NCI-H526 treated with DMSO at 0.1 percent for 48 hours (cell line): ENCODE results near the gene ANKRD13A.
A peak's percentile ranks its signal among the peaks of the same experiment; 100 is the strongest.
"Not testable (repeated sequence)": the region's sequence is repeated elsewhere in the genome, so short reads cannot be mapped to it uniquely, and the experiment has no call there.

ENCODE experiments used
- DNase-seq: peaks from one replicate; lab custom pipeline; 2025; lab: John Stamatoyannopoulos, UW

ANKRD13A gene

DNA sequence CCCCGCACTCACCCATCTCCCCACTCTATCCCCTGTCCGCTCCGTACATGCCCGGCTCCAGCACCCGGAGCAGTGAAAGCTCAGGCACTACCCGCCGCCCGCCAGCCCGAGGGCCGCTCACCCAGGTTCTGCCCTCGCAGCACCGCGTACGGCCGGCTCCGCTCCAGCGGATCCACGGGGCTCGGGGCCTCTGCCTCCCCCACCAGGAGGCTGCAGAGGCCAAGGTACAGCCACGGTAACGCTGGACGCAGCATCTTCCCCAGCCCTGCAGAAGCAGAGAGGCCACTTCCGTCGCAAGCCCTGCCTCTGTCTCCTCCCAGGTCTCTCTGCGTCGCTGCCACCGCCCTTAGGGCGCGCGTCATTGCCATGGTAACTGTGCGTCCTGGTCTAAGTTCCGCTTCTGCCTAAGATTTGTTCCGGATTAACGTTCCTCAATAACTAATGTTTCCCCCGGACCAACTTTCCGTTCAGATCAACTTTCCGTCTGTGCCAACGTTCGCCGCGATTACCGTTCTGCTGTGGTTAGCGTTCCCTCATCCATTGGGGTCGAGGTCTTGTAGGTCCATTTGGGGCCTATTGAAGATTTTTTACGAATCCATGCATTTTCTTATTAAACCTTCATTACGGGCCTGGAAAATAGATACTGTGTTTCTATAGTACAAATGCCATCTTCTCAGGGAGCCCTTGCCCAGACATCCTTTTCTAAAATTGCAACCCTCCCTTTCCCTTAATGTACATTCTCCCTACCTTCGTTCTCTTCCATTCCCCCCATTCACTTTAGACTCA, 49.2 kb downstream of the ANKRD13A start, which contains the start of gene C12orf76:
C12orf76 (minus strand) TSS at position 281 of the 786 bp plus-strand sequence; CDS start at position 254, 27 bp downstream.
- DNase-seq, result peak; percentile 89

DNA sequence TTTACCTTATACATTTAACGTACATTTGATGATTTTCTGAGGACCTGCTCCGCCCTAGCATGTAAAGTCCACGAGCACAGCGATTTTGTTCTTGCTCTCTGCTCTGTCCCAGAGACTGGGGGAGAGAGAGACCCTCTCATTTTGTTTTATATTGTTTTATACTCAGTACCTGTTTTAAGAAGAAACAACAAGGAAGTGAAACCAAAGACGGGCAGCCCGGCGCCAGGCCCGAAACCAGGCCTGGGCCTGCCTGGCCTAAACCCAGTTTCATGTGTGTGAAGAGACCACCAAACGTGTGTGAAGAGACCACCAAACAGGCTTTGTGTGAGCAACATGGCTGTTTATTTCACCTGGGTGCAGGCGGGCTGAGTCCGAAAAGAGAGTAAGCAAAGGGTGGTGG, 49.8 kb downstream of the ANKRD13A start:
- DNase-seq, result not testable (repeated sequence)

DNA sequence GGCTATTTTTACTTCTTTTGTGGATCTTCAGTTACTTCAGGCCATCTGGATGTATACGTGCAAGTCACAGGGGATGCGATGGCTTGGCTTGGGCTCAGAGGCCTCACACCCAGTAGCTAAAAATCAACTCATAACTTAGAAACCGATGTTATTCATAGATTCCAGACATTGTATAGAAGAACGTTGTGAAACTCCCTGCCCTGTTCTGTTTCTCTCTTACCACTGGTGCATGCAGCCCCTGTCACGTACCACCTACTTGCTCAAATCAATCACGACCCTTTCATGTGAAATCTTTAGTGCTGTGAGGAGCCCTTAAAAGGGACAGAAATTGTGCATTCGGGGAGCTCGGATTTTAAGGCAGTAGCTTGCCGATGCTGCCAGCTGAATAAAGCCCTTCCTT, 50.4 kb downstream of the ANKRD13A start:
- DNase-seq, result not testable (repeated sequence)

DNA sequence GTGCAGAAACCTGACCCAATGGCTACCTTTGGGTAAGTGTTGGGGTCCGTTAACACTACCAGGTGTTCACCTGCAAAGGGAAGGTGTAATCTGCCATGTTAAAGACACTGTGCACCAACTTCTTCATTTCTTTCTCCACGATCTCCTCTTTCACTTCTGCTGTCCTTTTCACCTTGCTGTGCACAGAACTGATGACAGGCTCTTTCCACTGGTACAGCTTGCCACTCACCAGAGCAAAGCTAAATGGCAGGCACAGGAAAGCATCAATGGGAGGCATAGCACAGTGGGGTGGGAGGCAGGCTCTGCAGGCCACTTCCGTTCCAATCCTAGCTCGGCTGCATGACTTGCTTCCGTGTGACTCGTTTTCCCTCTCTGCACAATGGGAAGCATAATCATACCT, 51.7 kb downstream of the ANKRD13A start:
- no peak for DNase-seq

DNA sequence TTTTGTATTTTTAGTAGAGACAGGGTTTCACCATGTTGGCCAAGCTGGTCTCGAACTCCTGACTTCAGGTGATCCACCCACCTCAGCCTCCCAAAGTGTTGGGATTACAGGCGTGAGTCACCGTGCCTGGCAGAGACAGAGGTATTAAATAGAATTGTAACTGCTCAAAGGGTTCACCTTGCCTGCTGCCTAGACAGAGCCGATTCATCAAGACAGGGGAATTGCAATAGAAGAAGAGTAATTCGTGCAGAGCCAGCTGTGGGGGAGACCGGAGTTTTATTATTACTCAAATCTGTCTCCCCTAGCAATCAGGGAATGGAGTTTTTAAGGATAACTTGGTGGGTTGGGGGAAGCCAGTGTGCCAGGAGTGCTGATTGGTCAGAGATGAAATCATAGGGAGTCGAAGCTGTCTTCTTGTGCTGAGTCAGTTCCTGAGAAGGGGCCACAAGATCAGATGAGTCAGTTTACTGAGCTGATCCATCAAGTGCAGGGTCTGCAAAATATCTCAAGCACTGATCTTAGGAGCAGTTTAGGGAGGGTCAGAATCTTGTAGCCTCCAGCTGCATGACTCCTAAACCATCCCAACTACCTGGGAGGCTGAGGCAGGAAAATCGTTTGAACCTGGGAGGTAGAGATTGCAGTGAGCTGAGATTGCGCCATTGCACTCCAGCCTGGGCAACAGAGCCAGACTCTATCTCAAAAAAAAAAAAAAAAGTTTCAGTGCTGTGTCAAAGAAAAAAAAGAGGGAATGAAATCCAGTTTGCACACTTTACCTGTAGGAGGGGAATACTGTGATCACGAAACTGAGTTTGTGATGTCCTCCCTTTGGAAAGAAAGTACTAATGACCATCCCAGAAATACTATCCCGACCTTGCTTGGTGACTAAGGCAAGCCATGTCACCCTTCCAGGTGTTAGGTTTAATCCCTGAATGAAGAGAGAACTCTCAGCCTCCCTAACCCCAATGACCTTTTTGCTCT, 56.4 kb downstream of the ANKRD13A start:
- not testable (repeated sequence) for DNase-seq

DNA sequence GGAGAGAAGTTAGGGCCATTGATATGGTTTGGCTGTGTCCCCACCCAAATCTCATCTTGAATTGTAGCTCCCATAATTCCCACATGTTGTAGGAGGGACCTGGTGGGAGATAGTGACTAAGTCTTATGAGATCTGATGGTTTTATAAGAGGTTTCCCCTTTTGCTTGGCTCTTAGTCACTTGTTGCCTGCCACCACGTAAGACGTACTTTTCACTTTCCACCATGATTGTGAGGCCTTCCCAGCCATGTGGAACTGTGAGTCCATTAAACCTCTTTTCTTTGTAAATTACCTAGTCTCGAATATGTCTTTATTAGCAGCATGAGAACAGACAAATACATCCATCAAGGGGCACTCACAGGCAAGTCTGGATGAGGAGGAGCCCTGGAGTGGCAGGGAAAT, 57.4 kb downstream of the ANKRD13A start:
- DNase-seq, result not testable (repeated sequence)

DNA sequence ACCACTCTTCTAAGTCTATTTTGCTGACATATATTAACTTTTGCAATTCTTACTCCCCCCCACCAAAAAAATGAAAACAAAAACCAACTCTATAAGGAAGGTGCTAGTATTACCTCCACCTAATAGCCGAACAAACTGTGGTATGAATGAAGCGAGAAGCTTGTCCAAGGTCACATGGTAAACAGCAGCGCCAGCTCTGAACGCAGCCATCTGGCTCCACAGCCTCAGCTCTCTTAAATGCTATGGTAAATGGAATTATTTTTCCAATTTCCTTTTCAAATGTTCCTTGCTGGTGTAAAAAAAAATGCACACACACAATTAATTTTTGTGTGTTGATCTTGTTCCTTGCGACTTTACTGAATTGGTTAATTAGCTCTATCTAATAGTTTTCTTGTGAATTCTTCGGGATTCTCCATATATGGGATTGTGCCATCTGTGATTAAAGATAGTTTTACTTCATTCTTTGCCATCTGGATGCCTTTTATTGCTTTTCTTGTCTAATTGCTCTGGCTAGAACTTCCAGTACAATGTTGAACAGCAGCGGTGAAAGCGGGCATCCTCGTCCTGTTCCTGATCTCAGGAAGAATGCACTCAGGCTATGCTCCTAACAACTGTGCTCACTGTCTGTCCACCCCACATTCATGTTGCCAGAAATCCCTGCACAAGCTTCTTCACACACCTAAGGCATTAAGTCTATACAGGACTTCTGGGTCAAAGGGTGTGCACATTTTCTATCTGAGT, 59.8 kb downstream of the ANKRD13A start:
- no peak for DNase-seq

DNA sequence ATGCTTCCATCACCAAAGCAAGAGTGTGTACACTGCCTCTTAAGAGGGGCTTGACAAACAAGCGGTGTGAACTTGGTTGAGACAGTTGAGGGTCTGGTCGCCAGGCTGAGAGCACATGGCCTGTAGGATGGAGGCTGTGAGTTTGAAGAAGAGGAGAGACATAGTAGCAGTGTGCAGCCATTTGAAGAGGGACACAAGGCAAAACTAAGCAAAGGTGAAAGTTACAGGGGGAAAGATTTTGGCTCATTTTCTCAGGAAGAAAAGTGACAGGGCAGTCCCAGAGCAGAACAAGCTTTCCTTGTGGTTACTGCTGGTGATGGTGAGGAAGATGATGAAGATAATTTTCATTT, 60.4 kb downstream of the ANKRD13A start:
- DNase-seq, result no peak

DNA sequence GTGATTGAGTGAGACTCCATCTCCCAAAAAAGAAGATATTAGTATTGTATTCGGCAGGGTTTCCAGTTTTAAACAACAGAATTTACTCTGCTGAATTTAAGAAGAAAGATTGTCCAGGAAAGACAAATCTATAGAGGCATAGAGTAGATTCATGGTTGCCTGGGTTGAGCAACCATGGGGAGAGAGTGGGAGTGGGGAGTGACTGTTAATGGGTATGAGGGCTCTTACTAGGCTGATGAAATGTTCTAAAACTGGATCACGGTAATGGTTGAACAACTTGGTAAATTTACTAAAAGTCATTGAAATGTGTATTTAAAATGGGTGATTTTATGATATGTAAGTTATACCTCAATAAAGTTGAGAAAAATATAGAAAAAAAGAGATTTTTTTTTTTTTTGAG, 63.0 kb downstream of the ANKRD13A start:
- DNase-seq, result no peak

DNA sequence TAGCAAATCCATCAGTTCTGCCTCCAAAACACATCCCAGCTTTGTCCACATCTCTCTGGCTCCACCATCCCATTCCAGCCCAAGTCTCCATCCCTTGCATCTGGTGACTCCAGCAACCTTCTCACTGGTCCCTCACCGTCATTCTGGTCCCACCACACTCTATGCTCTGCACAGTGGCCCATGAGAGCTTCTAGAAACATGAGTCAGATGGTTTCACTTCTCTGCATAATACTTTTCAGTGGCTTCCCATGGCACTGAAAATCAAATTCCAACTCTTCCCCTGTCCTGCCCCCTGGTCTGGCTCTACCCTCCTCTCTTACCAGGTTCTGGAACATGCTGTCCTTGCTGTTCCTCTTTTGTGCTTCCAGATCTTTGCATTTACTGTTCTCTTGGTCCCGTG, 66.3 kb downstream of the ANKRD13A start:
- no peak for DNase-seq

DNA sequence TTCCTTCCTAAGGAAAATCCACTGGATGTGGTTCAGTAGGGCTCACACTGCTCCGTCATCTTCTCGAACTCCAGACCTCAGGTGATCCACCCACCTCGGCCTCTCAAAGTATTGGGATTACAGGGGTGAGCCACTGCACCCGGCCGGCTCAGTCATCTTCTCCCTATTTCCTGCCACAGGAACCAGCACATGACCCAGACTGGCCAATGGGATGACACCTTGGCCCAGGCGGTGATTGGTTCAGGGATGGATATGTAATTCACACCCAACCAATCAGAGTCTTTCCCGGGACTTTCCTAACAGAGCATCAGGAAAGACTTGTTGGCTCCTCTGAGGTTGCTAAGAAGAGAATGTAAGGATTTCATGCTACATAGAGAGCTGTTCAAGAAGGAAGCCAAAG, 68.3 kb downstream of the ANKRD13A start:
- DNase-seq, result no peak

DNA sequence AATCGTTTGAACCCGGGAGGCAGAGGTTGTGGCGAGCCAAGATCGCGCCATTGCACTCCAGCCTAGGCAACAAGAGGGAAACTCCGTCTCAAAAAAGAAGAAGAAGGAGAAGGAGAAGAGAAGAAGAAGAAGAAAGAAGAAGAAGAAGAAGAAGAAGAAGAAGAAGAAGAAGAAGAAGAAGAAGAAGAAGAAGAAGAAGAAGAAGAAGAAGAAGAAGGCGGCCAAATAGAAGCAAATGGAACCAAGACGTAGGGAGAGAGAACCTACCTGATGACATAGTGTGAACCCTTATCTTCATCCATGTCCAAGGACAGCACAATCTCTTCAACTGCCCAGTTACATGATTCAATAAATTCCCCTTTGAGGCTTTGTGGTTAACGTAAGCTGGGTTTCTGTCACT, 68.9 kb downstream of the ANKRD13A start:
- DNase-seq, result not testable (repeated sequence)

DNA sequence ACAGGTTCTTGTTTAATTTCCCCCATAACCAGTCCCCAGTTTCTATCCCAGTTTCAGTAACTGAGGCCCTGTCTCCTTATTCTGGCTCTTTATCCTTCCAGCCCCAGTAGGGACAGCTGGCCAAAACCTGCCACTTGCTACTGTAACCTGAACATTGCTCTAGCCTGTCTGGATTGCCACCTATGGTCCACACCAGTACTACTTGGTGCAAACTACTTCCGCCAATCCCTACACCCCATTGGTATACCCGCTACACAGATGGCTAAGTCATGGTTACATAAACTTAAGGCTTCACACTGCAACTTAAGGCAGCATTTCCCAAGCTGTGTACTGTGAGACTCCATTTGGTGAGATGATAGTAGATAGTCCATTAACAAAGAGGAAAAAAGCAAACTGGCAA, 69.4 kb downstream of the ANKRD13A start:
- DNase-seq, result no peak

DNA sequence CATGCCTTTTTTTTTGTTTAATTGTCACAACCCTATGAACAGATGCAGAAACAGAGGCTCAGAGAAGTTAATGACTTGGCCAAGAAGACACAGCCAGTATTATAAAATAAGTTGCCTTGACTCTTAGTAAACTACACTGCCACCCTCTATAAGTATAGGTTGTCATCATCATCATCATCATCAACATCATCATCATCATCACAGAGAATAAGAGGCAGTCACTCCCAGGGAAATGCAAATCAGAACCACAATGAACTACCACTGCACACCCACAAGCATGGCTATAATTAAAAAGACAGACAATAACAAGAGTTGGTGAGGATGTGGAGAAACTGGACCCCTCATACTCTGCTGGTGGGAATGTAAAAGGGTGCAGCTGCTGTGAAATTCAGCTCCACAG, 72.3 kb downstream of the ANKRD13A start:
- no peak for DNase-seq

DNA sequence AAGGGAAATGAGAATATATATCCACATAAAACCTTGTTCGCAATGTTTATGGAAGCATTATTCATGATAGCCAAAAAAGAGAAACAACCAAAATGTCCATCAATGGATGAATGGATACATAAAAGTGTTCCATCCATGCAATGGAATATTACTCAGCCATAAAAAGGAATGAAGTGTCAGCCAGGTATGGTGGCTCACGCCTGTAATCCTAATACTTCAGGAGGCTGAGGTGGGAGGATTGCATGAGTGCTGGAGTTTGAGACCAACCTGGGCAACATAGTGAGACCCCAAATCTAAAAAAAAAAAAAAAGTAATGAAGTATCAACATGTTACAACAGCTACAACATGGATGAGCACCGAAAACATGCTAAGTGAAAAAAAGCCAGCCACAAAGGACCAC, 72.7 kb downstream of the ANKRD13A start:
- no peak for DNase-seq

DNA sequence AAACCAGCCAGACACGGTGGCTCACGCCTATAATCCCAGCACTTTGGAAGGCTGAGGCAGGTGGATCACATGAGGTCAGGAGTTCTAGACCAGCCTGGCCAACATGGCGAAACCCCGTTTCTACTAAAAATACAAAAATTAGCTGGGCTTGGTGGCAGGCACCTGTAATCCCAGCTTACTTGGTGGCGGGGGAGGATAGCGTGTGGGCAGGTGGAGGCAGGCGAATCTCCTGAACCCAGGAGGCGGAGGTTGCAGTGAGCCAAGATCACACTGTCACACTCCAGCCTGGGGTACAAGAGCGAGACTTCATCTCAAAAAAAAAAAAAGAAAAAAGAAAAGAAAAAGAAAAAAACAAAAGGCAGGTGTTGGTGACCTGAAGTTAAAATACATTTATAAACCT, 73.4 kb downstream of the ANKRD13A start:
- DNase-seq, result not testable (repeated sequence)

DNA sequence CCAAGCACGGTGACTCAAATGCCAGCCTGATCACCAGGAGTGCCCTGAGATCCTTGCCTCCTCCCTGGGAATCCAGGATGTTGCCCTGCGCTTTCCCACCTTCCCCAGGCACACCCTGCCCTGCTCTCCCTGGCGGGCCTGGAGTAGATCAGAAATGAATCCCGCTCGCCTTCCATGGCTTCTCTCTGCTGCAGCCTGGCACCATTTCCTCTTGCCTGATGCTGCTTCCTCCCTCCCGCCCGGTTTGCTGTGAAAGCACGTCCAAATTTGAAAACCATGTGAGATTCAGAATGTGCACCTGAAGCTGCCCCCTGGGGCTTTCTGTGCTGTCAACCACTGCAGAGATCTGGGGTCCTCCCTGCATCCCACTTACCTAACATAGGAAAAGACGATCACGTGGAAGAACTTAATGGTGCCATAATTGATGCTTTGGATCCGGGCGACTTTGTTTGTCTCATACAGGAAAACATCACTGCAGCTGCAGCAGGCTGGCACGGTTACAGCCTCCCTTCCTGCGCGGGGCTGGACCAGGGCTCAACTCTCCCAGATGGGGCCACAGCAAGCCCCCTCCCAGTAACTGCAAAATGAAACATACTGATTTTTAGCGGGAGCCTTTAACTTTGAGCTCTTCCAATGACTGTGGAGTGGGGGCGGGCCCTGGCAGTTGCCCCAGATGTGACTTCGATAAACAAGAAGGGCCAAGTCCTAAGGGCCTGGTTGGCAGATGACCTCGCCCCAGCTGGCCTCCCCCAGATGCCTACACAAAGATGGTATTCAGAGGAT, 74.0 kb downstream of the ANKRD13A start:
- DNase-seq, result no peak

DNA sequence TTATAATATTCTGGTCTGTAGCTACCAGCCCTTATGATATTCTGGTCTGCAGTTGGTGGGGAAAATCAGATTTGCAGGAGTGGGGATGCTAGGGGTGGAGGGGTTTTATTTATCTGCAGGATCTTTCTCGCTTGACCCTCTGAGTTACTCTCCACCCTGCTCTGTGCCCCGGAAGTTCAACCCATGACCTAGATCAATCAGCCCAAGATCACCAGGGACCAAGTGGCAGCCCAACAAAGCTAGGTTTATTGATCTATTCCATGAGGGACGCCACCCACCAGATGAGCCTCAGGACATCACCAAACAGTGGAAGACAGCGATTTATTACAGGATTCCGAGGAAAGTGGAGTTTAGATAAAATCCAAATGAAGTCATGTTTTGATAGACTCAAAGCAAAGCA, 74.9 kb downstream of the ANKRD13A start:
- DNase-seq, result no peak

DNA sequence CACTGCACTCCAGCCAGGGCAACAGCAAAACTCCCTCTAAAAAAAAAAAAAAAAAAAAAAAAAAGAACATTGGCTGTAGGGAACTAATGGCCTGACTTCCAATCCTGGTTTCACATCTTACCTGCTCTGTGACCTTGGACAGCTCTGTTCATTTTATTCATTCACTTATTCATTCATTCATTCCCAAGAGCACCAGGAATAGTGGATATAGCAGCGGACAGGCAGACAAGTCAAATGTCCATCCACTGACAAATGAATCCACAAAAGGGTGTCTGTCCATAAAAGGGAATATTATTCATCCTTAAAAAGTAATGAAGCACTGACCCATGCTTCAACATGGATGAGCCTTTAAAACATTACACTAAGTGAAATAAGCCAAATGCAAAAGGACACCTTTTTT, 76.7 kb downstream of the ANKRD13A start:
- no peak for DNase-seq

DNA sequence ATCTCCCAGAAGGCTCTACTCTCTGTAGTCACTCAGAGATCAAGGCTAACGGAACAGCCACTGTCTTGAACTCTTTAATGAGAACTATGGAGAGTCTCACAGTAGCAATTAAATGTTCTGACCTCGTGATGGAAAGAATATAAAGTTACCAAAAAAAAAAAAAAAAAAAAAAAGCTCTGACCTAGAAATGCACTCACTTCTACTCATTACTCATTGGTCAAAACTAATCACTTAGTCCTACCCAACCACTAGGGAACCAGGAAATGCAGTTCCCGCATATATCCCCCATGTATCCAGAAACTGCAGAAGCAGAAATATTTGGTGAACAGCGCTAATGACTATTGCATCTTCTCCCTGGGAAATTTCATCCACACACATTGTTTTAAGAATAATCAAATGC, 78.6 kb downstream of the ANKRD13A start:
- no peak for DNase-seq
